GM10847 (cell line): ENCODE measurements around the gene WNK2.

Experiments used
- POLR2A ChIP-seq: IDR thresholded peaks from 2 replicates; pipeline ENCODE4 v1.6.1; 2011; ENCODE audit not compliant: insufficient read length; ENCODE audit errors: extremely low read depth

The WNK2 gene

DNA sequence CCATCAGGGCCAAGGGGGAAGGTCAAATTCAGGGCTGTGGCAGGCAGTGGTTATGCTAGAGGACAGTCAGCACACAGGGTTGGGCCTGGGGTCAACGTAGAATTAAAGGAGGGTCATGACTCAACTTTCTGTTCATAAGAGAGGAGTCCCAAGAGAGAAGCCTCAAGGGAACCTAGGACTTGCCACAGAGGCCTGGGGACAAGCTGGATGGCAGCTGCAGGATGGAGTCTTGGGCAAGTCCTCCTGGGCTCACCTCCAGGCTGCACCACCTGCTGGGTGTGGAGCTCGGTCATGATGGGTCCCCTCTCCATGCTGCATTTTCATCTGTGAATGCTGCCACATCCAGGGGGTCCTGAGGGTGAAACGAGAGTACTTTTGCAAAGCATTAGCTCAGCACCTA, 9.0 kb upstream of the WNK2 start:
- no peak for TF ChIP-seq POLR2A

GRCh38 chr9:93177676-93178075, 6.3 kb upstream of the WNK2 start:
- no peak for TF ChIP-seq POLR2A

DNA sequence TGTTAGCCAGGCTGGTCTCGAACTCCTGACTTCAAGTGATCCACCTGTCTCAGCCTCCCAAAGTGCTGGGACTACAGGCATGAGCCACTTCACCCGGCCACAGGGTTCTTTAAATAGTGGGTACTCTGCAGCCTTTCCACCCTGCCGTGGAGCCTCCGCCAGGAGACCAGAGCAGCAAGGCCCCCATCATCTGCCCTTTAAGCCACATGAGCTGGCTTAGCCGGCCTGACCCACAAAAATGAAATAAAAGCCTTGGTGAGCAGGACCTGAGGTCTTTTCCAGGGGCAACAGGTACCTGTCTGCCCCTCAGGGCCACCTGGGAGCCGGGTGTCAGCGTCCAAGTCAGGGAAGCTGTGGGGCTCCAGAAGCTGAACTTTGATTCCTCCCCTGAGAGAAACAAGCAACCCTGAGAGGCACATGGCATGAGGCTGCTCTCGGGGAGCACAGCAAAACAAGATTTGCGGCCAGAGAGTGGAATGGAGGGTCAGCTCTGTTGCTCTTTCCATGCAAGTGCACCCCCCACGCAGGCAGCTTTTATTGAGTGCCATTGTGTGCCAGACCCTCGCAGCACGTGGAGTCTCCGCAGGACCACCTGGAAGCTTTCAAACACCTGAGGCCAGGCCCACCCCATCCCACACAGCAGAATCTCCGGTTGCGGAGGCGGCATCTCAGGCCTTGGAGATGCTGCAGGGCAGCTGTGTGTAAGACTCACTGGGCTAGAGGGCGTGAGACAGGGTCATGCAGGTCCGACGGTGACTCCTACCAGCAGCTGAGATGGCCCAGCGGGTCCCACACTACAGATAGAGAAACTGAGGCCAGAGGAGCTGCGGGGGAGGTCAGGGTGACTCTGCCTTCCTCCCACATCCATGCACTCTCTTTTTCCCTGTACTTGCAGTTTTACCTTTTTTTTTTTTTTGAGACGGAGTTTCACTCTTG, 4.8 kb upstream of the WNK2 start:
- no peak for TF ChIP-seq POLR2A

DNA sequence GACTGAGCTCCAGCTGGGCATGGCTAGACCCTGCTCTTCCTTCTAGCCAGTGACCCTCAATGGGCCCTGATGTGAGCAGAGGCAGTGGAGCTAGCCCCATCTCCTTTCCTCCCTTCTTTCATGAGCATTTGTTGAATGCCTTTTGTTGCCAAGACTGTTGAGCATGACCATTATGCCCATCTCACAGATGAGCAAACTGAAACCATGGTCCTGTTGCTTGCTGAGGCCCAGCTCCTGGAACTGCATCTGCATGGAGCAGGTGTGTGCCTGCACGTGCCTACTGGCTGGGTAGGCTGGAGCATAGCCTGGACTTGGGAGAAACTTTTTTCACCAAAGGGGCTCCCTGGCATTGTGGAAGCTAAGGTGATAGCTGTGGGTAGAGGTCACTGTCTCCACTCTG, 3.0 kb upstream of the WNK2 start:
- TF ChIP-seq POLR2A = no peak

- TF ChIP-seq POLR2A = no peak
Measured at GRCh38 chr9:93181672-93182435, 2.1 kb upstream of the WNK2 start.

DNA sequence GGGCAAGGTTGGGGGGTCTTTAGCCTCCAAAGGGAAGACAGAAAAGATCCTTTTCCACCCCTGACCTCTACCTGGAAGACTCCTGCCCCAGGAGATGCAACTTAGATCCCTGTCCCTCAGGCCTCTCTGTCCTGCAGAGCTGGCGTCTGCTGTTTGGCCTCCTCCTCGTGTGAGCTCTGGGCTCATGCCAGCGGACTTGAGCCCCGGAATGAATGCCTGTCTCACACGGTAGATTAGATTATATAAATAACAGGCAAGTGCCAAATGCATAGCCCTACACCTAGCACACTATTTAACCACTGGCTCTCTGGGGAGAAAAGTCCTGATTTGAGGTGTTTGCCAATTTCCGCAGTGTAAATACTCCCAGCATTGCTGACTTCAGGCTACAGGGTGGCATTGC, 1.4 kb upstream of the WNK2 start:
- no peak for TF ChIP-seq POLR2A

DNA sequence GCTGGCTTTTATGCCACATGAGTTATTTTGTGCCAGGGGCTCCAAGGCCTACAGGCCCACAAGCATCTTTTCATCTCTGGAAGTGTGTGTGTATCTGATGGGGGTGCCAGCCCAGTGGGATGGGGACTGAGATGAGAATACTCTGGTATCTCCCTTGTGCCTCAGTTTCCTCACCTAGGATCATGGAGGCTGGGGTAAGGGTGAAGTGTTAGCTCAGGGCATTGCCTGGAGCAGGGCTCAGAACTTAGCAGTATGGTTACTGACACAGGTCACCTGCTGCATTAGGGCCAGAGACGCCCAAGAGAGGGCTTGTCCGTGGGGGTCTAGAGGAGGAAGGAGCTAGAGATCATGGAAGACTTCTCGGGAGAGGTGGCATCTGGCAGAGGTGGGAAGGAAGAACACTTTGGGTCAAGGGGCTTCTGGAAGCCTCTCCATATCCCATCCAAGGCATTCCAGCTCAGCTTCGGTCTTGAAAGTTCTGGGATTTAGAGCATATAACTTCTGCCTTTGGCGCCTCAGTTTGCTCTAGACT, 742 bp upstream of the WNK2 start:
- TF ChIP-seq POLR2A = no peak

- TF ChIP-seq POLR2A = no peak
Measured at GRCh38 chr9:93184432-93185265, 710 bp downstream of the WNK2 start.

DNA sequence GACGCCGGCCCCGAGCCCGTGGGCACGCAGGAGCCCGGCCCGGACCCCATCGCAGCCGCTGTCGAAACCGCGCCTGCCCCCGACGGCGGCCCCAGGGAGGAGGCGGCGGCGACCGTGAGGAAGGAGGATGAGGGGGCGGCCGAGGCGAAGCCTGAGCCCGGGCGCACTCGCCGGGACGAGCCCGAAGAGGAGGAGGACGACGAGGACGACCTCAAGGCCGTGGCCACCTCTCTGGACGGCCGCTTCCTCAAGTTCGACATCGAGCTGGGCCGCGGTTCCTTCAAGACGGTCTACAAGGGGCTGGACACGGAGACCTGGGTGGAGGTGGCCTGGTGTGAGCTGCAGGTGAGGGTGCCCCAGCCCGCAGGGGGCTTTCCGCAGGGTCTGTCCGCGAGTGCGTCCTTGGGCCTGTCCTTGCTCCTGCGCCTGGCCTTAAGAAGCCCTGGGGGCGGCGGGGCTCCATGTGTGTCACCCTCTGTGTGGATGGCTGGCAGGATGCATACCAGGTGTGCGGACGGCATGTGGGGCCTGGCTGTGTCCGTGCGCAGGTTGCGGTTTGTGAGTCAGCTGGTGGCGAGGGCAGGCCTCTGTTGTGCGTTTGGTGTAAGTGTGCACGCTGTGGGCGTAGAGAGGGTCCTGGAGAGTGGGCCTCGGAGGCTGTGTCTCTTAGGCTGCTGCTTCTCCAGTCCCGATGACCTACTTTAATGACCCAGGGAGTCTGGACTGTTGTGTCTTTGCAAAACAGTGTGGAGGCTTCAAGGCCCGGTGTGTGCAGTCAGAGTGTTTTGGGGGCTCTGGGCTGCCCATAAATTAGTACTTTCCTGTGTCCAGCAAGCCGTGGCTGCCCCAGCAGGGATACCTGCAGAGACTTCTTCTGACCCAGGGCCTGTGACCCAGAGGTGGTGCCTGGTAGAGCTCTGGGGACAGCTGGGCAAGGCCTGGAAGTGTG, 1.6 kb downstream of the WNK2 start:
- TF ChIP-seq POLR2A = no peak

- no peak for TF ChIP-seq POLR2A
Measured at GRCh38 chr9:93186215-93186945, 2.4 kb downstream of the WNK2 start.

DNA sequence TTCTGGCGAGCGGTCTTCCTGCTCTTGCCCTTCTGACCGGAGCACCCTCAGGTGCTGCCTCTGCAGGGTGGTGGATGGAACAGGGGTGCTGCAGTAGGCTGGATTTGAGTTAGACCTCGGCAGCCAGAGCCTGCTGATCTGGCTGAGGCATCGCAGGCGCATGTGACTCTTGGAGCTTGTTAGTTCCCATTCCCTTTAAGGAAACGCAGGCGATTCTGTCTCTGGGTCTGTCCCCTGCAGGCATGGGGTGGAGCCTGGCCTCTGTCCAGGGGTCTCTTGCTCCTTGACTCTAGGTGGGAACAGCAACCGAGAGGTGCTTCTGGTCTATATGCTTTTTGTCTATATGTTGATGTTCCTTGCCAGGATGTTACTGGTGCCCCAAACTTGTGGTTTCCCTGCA, 3.1 kb downstream of the WNK2 start:
- no peak for TF ChIP-seq POLR2A

GRCh38 chr9:93187574-93187973, 3.6 kb downstream of the WNK2 start:
- no peak for TF ChIP-seq POLR2A
